Suprapubic skin (tissue), 4 donors: Measurements from ENCODE around the gene SLF2. TPM values are rescaled to one million over a fixed set of nuclear protein-coding genes. Genes with fewer than 3 reads are reported as not detected.

Experiments
- DNase-seq, 2 donors: peaks; one replicate each; pipeline ENCODE4 v3.0.0-alpha.2; 2019; ENCODE audit warnings: low spot score in 2 of 2
- H3K27ac ChIP-seq: fragments of 200-600 bp; sonication (generic); one replicate; pipeline ENCODE4 v1.5.1; 2019
- H3K27me3 ChIP-seq: fragments of 200-600 bp; sonication (generic); one replicate; pipeline ENCODE4 v1.5.1; 2019
- H3K36me3 ChIP-seq: fragments of 200-600 bp; sonication (generic); one replicate; pipeline ENCODE4 v1.5.1; 2019
- H3K4me1 ChIP-seq: fragments of 200-600 bp; sonication (generic); one replicate; pipeline ENCODE4 v1.5.1; 2019
- H3K4me3 ChIP-seq: fragments of 200-600 bp; sonication (generic); one replicate; pipeline ENCODE4 v1.5.1; 2019; ENCODE audit warnings: mild to moderate bottlenecking
- H3K9me3 ChIP-seq: fragments of 200-600 bp; sonication (generic); one replicate; pipeline ENCODE4 v1.5.1; 2019
- CTCF ChIP-seq, 2 donors: fragments of 200-600 bp in 1 of 2; fragments of 450-650 bp in 1 of 2; sonication (generic) in 1 of 2; IDR thresholded peaks; one replicate each; pipeline ENCODE4 v1.5.1; 2016 to 2019; ENCODE audit warnings: antibody characterized with exemption in 2 of 2, mild to moderate bottlenecking in 1 of 2, moderate library complexity in 1 of 2
- EP300 ChIP-seq: sonication (generic); formaldehyde crosslinking; IDR thresholded peaks from one replicate; pipeline ENCODE4 v1.6.1; 2017; ENCODE audit warnings: antibody characterized with exemption
- POLR2A ChIP-seq, 2 donors: fragments of 450-650 bp; IDR thresholded peaks; one replicate each; pipeline ENCODE4 v1.6.1; 2017; ENCODE audit warnings: antibody characterized with exemption in 2 of 2, mild to moderate bottlenecking in 2 of 2, moderate library complexity in 2 of 2
- POLR2AphosphoS5 ChIP-seq, 3 donors: sonication (generic); formaldehyde crosslinking; IDR thresholded peaks; one replicate each; pipeline ENCODE4 v1.6.1; 2017; ENCODE audit warnings: antibody characterized with exemption in 3 of 3
- WGBS: methylation state at CpG from one replicate; pipeline ENCODE4 v1.1.5; 2018; 5-methylcytosine and 5-hydroxymethylcytosine counted together
- total RNA-seq, 4 donors: library from RNA; depleted of rRNA; stranded (reverse); fragments of >200 nt; gene quantifications; one replicate each; pipeline ENCODE4 v1.1.0, GENCODE V29; 2016

SLF2 gene
- total RNA-seq, 4 donors from 2014 or later = 11.6 to 41.4 (median 15.6) TPM

GRCh38 chr10:100895346-100895745 is 17.4 kb upstream of the SLF2 start:
- Histone ChIP-seq H3K27me3 (peaks cover 33% of the 10 kb centered on the region), H3K36me3 (no peaks in the 10 kb centered on the region), H3K27ac (no peak overlapping the region), H3K4me1 (no peaks in the 10 kb centered on the region), H3K4me3 (no peak overlapping the region), H3K9me3 (no peaks in the 10 kb centered on the region)
- WGBS = 32% methylated on average over 4 of the region's 4 CpGs
- TF ChIP-seq POLR2AphosphoS5 (IDR thresholded peaks at IDR 0.05) = no peak
- no peak for TF ChIP-seq CTCF (IDR thresholded peaks at IDR 0.05)
- TF ChIP-seq POLR2A (IDR thresholded peaks at IDR 0.05) = no peak
- TF ChIP-seq EP300 = no peak
- DNase-seq = no peak

GRCh38 chr10:100895896-100896295 is 16.9 kb upstream of the SLF2 start:
- no peak for TF ChIP-seq CTCF (IDR thresholded peaks at IDR 0.05)
- no peak for TF ChIP-seq POLR2AphosphoS5 (IDR thresholded peaks at IDR 0.05)
- no peak for TF ChIP-seq POLR2A (IDR thresholded peaks at IDR 0.05)
- TF ChIP-seq EP300 = no peak
- Histone ChIP-seq H3K4me3 (no peak overlapping the region), H3K9me3 (no peaks in the 10 kb centered on the region), H3K36me3 (no peaks in the 10 kb centered on the region), H3K27ac (no peak overlapping the region), H3K4me1 (no peaks in the 10 kb centered on the region), H3K27me3 (peaks cover 30% of the 10 kb centered on the region)
- WGBS = 95% methylated on average over 3 of the region's 3 CpGs
- DNase-seq = no peak

GRCh38 chr10:100896876-100897461 is 15.8 kb upstream of the SLF2 start:
- no peaks in the 10 kb centered on the region for H3K4me1 ChIP-seq
- no peak overlapping the region for H3K4me3 ChIP-seq
- H3K9me3 ChIP-seq = no peaks in the 10 kb centered on the region
- no peak overlapping the region for H3K27ac ChIP-seq
- H3K36me3 ChIP-seq = no peaks in the 10 kb centered on the region
- no peak for TF ChIP-seq EP300
- TF ChIP-seq CTCF (IDR thresholded peaks at IDR 0.05) = no peak
- TF ChIP-seq POLR2AphosphoS5 (IDR thresholded peaks at IDR 0.05) = no peak
- TF ChIP-seq POLR2A (IDR thresholded peaks at IDR 0.05) = no peak
- DNase-seq = no peak
- H3K27me3 ChIP-seq = peaks cover 26% of the 10 kb centered on the region
- 76% methylated on average over 7 of the region's 7 CpGs for WGBS

GRCh38 chr10:100897976-100898375 is 14.8 kb upstream of the SLF2 start:
- peaks cover 18% of the 10 kb centered on the region for H3K27me3 ChIP-seq

GRCh38 chr10:100899171-100899570 is 13.6 kb upstream of the SLF2 start:
- H3K27ac ChIP-seq = no peak overlapping the region
- no peak for DNase-seq
- H3K36me3 ChIP-seq = no peaks in the 10 kb centered on the region
- 97% methylated on average over 4 of the region's 4 CpGs for WGBS
- no peaks in the 10 kb centered on the region for H3K9me3 ChIP-seq
- H3K27me3 ChIP-seq = peaks cover 18% of the 10 kb centered on the region
- TF ChIP-seq CTCF (IDR thresholded peaks at IDR 0.05) (no peak), EP300 (no peak), POLR2A (IDR thresholded peaks at IDR 0.05) (no peak), POLR2AphosphoS5 (IDR thresholded peaks at IDR 0.05) (no peak)
- no peaks in the 10 kb centered on the region for H3K4me1 ChIP-seq
- no peak overlapping the region for H3K4me3 ChIP-seq

More at GRCh38 chr10:100897976-100898375, 14.8 kb upstream of the SLF2 start:
- no peak overlapping the region for H3K4me3 ChIP-seq
- WGBS = 76% methylated on average over 1 of the region's 1 CpG
- no peaks in the 10 kb centered on the region for H3K4me1 ChIP-seq
- no peaks in the 10 kb centered on the region for H3K36me3 ChIP-seq
- no peak for DNase-seq
- no peaks in the 10 kb centered on the region for H3K9me3 ChIP-seq
- H3K27ac ChIP-seq = no peak overlapping the region
- no peak for TF ChIP-seq POLR2AphosphoS5 (IDR thresholded peaks at IDR 0.05)
- TF ChIP-seq CTCF (IDR thresholded peaks at IDR 0.05) = no peak
- TF ChIP-seq EP300 = no peak
- no peak for TF ChIP-seq POLR2A (IDR thresholded peaks at IDR 0.05)
